HUDEP-2 (cell line): ENCODE data around the gene CATSPERB.
"Not testable (repeated sequence)": the region's sequence is repeated elsewhere in the genome, so short reads cannot be mapped to it uniquely, and the experiment has no call there.

Source experiments
- DNase-seq, 76 experiments: peaks; one replicate each; lab custom pipeline; 2025; ENCODE audit not compliant: unreplicated experiment in 76 of 76; lab: John Stamatoyannopoulos, UW

The CATSPERB gene

DNA sequence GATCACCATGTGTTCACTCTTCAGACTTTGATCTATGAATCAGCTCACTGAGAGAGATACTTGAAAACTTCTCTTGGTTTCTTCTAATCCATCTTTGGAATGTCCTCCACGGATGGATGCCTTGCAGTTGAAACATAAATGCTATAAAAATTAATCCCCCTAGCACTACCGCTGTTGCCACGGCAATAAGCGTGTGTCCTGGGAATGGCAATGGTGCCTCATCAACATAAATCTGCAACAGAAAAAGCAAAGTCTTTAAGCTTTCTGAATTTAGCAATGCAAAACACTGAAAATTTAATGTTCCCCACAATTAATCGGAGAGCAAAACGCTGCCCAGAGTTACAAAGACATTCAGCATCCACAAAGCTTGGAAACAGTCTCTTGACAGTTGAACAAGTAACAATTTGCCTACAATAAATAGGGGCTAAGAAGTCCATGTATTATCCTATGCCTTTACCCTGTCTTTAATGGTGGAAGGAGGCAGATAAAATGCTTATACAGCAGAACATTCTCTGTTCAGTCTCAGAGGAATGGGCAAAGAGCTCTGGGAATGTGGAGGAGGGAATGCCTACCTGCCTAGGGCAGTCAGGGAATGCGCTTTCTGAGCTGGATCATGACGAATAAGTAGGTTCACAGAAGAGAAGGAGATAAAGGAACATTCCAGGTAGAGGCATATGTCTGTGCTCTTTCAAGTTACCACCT, 150.9 kb downstream of the CATSPERB start:
- DNase-seq: no peak

DNA sequence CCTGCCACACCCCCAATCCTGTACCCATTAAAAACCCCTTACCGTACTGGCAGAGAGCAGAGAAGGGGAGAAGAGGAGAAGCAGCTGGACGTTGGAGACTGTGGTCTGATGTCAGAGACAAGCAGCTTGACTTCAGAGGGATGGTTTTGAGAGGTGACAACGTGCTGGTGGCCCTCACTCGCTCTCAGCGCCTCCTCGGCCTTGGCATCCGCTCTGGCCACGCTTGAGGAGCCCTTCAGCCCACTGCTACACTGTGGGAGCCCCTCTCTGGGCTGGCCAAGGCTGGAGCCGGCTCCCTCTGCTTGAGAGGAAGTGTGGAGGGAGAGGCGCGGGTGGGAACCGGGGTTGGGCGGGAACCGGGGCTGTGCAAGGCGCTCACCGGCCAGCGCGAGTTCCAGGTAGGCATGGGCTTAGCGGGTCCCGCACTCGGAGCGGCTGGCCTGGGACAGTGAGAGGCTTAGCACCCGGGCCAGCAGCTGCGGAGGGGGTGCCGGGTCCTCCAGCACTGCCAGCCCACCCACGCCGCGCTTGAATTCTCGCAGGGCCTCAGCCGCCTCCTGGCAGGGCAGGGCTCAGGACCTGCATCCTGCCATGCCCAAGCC, 154.2 kb downstream of the CATSPERB start:
- DNase-seq: no peak

GRCh38 chr14:91575469-91576208, 156.2 kb downstream of the CATSPERB start:
- DNase-seq: no peak

DNA sequence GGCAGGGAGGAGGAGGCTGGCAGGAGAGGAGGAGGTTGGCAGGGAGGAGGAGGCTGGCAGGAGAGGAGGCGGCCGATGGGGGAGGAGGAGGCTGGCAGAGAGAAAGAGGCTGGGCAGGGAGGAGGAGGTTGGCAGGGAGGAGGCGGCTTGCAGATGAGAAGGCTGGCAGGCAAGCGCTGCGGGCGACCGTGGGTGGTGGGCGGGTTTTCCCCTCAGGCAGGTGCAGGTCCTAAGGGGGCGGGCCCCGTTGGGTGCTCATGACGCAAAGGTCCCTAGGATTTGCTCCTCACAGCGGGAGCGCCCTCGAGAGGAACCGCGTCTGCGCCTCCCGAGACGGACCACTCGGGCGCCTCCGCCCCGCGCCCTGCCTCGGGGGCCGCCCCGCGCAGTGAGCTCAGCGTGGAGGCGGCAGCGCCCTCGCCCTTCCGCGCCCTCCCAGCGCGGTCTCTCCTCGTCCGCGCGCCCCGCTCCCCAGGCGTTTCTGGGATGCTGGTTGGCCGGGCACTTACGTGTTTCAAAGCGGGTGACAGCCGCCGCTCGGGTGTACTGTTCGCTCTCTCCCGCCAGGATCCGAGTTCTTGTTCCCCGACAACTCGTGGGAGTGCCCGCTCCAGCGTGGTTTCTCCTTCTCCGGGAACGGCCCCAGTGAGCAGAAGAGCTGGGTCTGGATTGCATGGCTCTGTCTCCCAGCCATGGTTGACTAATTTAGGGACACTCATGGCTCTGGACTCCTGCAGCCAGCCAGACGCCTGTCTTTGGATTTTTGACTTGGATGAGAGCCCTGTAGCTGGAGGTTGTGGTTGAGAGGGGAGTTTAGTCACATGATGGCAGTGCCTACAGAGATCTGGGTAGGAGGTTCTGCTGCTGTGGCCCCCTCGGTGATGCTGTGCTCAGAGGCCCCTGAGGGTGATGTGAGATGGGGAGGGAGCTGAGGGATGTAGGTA, 157.7 kb downstream of the CATSPERB start:
- peak in 26 of 76 experiments; percentile 3 to 60 (median 22) for DNase-seq

DNA sequence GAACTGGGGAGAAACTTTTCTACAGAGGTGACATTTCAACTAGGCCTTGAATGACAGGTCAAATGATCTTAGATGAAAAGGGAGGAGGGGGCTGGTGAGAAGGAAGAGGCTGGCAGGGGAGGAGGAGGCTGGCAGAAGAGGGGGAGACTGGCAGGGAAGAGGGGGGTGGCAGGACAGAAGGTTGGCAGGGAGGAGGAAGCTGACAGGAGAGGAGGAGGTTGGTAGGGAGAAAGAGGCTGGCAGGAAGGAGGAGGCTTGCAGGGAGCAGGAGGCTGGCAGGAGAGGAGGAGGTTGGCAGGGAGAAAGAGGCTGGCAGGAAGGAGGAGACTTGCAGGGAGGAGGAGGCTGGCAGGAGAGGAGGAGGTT, 158.4 kb downstream of the CATSPERB start:
- DNase-seq: no peak

DNA sequence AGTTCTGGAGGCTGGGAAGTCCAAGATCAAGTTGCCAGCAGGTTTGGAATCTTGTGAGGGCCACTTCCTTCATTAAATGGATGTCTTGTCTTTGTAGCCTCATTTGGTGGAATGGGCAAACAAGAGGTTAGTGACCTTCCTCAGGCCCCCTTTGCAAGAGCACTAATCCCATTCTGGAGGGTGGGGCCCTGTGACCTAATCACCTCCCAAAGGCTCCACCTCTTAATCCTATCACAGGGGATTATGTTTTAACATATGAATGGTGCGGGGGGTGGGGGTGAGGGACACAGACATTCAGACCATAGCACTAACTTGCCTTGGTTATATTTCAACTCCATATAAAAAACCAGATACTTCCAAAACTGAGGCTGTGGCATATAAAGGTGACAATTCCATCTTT, 161.9 kb downstream of the CATSPERB start:
- DNase-seq: no peak

DNA sequence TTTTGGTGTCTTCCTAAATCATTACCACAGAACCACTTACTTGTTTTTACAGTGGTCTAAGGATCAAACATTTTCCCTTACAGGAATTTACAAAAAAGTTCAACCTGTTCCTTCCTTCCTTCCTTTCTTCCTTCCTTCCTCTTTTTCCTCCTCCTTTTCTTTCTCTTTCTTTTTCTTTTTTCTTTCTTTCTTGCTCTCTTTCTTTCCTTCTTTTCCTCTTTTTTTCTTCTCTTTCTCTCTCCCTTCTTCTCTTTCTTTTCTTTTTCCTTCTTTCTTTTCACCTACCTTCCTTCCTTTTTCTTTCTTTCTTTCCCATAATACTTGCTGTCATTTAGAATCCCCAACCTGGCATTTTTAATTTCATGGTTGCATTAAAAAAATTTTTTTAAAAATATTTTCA, 162.6 kb downstream of the CATSPERB start:
- no peak for DNase-seq

DNA sequence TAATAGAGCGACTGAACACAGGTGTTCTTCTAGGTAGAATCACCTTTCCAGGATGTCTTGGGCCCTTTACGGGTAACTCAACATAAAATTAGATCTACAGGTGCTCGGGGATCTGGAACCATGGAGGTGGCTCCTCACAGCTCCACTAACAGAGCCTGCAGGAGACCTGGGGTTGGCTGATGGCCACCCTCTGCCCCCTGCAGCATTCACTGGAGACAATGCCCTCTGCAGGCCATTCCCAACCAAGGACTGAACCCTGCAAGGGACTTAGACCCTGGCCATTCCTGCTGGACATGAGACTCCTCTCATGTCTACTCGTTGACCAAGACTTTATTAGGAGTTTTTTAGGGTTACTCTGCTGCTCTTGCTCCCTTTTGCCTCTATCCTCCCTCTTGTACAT, 163.3 kb downstream of the CATSPERB start:
- no peak for DNase-seq

DNA sequence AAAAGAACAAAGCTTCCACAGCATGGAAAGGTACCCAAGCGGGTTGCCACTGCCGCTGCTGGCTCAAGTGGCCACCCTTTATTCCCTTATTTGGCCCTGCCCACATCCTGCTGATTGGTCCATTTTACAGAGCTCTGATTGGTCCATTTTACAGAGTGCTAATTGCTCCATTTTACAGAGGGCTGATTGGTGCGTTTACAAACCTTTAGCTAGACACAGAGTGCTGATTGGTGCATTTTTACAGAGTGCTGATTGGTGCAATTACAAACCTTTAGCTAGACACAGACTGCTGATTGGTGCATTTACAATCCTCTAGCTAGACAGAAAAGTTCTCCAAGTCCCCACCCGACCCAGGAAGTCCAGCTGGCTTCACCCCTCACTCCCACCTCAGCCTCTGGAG, 164.1 kb downstream of the CATSPERB start:
- not testable (repeated sequence) for DNase-seq

DNA sequence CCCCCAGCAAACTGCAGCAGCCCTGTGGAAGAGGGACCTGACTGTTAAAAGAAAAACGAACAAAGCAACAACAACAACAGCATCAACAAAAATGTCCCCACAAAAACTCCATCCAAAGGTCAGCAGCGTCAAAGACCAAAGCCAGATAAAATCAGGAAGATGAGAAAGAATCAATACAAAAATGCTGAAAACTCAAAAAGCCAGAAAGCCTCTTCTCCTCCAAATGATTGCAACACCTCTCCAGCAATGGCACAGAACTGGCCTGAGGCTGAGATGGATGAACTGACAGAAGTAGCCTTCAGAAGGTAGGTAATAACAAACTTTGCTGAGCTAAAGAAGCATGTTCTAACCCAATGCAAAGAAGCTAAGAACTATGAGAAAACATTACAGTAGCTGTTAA, 176.4 kb downstream of the CATSPERB start:
- no peak for DNase-seq

DNA sequence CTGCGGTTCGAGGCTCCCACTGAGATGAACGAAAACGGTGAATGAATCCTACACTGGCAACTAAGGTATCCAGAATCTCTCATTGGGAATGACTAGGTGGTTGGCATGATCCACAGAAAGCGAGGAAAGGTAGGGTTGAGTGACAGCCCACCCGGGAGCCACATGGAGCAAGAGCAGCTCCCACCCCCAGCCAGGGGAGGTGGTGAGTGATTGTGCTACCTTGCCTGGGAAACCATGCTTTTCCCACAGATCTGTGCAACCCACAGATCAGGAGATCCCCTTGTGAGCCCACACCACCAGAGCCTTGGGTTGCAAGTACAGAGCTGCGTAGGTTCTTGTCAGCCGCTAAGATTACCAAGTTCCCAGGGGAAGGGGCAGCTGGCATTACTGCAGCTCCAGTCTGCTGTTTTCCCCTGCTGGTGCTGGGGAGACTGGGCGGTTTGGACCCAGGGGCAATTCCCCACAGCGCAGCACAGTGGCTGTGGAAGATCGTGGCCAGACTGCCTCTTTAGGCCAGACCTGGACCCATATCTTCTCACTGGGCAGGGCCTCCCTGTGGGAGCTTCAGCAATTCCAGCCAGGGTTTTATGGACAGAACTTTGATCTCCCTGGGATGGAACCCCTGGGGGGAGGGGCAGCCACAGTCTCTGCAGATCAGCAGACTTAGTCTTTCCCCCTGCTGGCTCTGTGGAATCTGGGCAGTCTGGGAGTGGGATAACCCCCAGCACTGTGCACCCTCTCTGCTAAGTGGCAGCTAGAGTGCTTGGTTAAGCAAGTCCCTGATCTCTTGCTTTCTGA, 177.2 kb downstream of the CATSPERB start:
- DNase-seq: no peak

GRCh38 chr14:91548108-91548507, 183.8 kb downstream of the CATSPERB start:
- DNase-seq: no peak

DNA sequence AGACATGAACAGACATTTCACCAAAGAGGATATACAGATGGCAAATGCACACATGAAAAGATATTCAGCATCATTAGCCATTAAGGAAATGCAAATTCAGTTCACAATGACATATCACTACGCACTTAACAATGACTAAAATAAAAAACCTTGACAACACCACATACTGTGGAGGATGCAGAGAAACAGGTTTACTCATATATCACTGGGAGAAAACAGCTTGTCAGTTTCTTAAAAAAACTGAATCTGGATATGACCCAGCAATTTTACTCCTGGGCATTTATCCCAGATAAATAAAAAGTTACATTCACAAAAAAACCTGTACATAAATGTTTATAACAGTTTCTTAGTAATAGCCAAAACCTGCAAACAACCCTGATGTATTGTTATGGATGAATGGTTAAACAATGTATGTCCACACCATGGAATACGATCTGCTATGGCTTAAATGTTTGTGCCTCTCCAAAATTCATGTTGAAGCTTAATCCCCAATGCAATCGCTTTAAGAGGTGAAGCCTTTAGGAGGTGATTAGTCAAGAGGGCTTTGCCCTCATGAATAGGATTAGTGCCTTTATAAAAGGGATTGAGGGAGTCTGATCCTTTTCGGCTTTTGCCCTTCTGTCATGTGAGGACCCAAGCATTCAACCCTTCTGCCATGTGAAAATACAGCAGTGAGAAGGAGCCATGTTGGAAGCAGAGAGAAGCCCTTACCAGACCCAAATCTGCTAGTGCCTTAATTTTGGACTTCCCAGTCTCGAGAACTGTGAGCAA, 185.8 kb downstream of the CATSPERB start:
- no peak for DNase-seq

DNA sequence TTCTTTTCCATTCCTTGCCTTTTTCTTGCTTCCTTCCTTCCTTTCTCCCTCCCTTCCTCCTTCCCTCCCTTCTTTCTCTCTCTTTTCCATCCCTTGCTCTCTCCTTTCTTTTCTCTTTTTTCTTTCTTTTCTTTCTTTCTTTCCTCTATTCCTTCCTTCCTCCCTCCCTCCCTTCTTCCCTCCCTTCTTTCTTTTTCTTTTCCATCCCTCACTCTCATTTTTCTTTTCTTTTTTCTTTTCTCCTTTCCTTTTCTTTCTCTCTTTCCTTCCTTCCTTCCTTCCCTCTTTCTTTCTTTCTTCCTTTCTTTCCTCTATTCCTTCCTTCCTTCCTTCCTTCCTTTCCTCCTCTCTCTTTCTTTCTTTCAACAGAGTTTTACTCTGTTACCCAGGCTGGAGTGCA, 186.7 kb downstream of the CATSPERB start:
- no peak for DNase-seq

DNA sequence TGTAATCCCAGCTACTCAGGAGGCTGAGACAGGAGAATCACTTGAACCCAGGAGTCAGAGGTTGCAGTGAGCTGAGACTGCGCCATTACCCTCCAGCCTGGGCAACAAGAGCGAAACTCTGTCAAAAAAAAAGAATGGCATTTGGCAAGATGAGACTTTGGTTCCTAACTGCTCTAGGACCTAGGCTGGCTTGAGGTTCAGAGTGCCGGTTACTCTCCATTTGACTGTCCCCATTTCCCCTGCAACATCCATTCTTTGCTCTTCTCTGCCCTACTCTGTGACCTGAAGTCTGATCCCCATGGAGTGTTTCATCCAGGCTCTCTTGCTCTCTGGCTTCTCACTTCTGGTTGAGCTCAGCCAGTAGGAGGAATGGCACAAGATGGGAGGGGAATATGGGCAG, 195.6 kb downstream of the CATSPERB start:
- DNase-seq: no peak

GRCh38 chr14:91534059-91534458, 197.8 kb downstream of the CATSPERB start:
- not testable (repeated sequence) for DNase-seq

DNA sequence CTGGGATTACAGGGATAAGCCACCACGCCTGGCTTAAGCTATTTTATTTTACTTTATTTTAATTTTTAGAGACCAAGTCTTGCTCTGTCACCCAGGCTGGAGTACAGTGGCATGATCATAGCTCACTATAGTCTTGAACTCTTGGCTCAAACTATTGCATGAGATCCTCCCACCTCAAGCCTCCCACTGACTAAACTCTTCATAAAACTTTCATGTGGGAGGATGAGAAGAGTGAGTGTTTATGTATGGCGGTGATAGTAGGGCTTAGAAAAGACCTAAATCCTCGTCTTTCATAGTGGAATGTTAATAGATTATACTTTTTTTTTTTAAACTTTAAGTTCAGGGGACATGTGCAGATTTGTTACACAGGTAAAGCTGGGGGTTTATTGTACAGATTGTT, 198.3 kb downstream of the CATSPERB start:
- no peak for DNase-seq
